GM19238 (cell line): Measurements from ENCODE around the gene NUP62.
"Not testable (repeated sequence)": the region's sequence is repeated elsewhere in the genome, so short reads cannot be mapped to it uniquely, and the experiment has no call there.

ENCODE experiments used
- DNase-seq: peaks from one replicate; pipeline ENCODE4 v3.0.0; 2011; ENCODE audit warnings: low spot score; ENCODE audit not compliant: insufficient read length

Gene NUP62

GRCh38 chr19:49925486-49925885 lies 3.8 kb downstream of the NUP62 start:
- no peak for DNase-seq

- not testable (repeated sequence) for DNase-seq
Observed at GRCh38 chr19:49924881-49925210, 4.5 kb downstream of the NUP62 start.

- DNase-seq = no peak
Observed at GRCh38 chr19:49924004-49924880, 5.1 kb downstream of the NUP62 start.

- DNase-seq = no peak
Observed at GRCh38 chr19:49923055-49924003, 6.0 kb downstream of the NUP62 start.

GRCh38 chr19:49921871-49922795 lies 7.2 kb downstream of the NUP62 start:
- no peak for DNase-seq

- no peak for DNase-seq
Observed at GRCh38 chr19:49920624-49921363, 8.5 kb downstream of the NUP62 start.

GRCh38 chr19:49918089-49918488 lies 11.2 kb downstream of the NUP62 start:
- DNase-seq = no peak

GRCh38 chr19:49916839-49917733 lies 12.2 kb downstream of the NUP62 start:
- no peak for DNase-seq

- DNase-seq = no peak
Observed at GRCh38 chr19:49915271-49915670, 14.0 kb downstream of the NUP62 start.

- DNase-seq = no peak
Observed at GRCh38 chr19:49913720-49914119, 15.6 kb downstream of the NUP62 start.

GRCh38 chr19:49912965-49913685 lies 16.2 kb downstream of the NUP62 start:
- DNase-seq = no peak

- DNase-seq = peak; percentile 68
Observed at GRCh38 chr19:49911381-49912145, 17.7 kb downstream of the NUP62 start.

GRCh38 chr19:49910179-49910578 lies 19.1 kb downstream of the NUP62 start:
- DNase-seq = no peak

- DNase-seq = no peak
Observed at GRCh38 chr19:49908480-49909420, 20.6 kb downstream of the NUP62 start.

GRCh38 chr19:49907745-49908446 lies 21.4 kb downstream of the NUP62 start:
- no peak for DNase-seq

- no peak for DNase-seq
Observed at GRCh38 chr19:49906879-49907564, 22.3 kb downstream of the NUP62 start.
